H9 (cell line): Measurements from ENCODE around the gene LCNL1. TPM values are rescaled to one million over a fixed set of nuclear protein-coding genes. Genes with fewer than 3 reads are reported as not detected.

Experiments
- DNase-seq: peaks from one replicate; pipeline ENCODE4 v3.0.0-alpha.2; 2017
- H2AFZ ChIP-seq: one replicate; pipeline ENCODE4 v1.6.1; 2013; ENCODE audit warnings: mild to moderate bottlenecking, low read length, control low read depth, moderate library complexity
- H2AK5ac ChIP-seq: 2 replicates; pipeline ENCODE4 v1.6.1; 2013; ENCODE audit warnings: low read length, control low read depth, mixed read lengths; ENCODE audit not compliant: insufficient read length
- H2BK120ac ChIP-seq: one replicate; pipeline ENCODE4 v1.6.1; 2013; ENCODE audit warnings: low read depth, mild to moderate bottlenecking, low read length, control low read depth, inconsistent platforms; ENCODE audit not compliant: poor library complexity, severe bottlenecking
- H2BK12ac ChIP-seq: 2 replicates; pipeline ENCODE4 v1.6.1; 2013; ENCODE audit warnings: low read length, control low read depth, mixed read lengths, low read depth; ENCODE audit not compliant: insufficient read length
- H2BK15ac ChIP-seq: 2 replicates; pipeline ENCODE4 v1.6.1; 2013; ENCODE audit warnings: low read depth, low read length, control low read depth
- H2BK20ac ChIP-seq: one replicate; pipeline ENCODE4 v1.6.1; 2013; ENCODE audit warnings: low read depth, mild to moderate bottlenecking, low read length, control low read depth, inconsistent platforms; ENCODE audit not compliant: poor library complexity, severe bottlenecking
- H2BK5ac ChIP-seq: 2 replicates; pipeline ENCODE4 v1.6.1; 2013; ENCODE audit warnings: low read length, control low read depth, mixed read lengths; ENCODE audit not compliant: insufficient read length
- H3K14ac ChIP-seq: 2 replicates; pipeline ENCODE4 v1.6.1; 2013; ENCODE audit warnings: low read length, control low read depth; ENCODE audit not compliant: insufficient read depth
- H3K18ac ChIP-seq: 2 replicates; pipeline ENCODE4 v1.6.1; 2013; ENCODE audit warnings: low read depth, mild to moderate bottlenecking, mixed read lengths, low read length, control low read depth; ENCODE audit not compliant: insufficient read length
- H3K23ac ChIP-seq: 2 replicates; pipeline ENCODE4 v1.6.1; 2013; ENCODE audit warnings: low read length, control low read depth, mixed read lengths, low read depth; ENCODE audit not compliant: insufficient read length
- H3K23me2 ChIP-seq: 2 replicates; pipeline ENCODE4 v1.6.1; 2013; ENCODE audit warnings: low read depth, mild to moderate bottlenecking, mixed read lengths, low read length, control low read depth; ENCODE audit not compliant: insufficient read length, poor library complexity, severe bottlenecking
- H3K27ac ChIP-seq: 2 replicates; pipeline ENCODE4 v1.5.1; 2013; ENCODE audit warnings: low read length, control low read depth, mixed read lengths, low read depth; ENCODE audit not compliant: insufficient read length
- H3K27me3 ChIP-seq: 2 replicates; pipeline ENCODE4 v1.6.1; 2013; ENCODE audit warnings: low read length, control low read depth, inconsistent platforms; ENCODE audit not compliant: insufficient read depth
- H3K4ac ChIP-seq: 2 replicates; pipeline ENCODE4 v1.6.1; 2013; ENCODE audit warnings: low read depth, mild to moderate bottlenecking, control low read depth, inconsistent platforms, low read length, moderate library complexity
- H3K4me1 ChIP-seq: 2 replicates; pipeline ENCODE4 v1.6.1; 2013; ENCODE audit warnings: low read length, control low read depth, inconsistent platforms; ENCODE audit not compliant: insufficient read depth
- H3K4me2 ChIP-seq: 2 replicates; pipeline ENCODE4 v1.6.1; 2013; ENCODE audit warnings: low read length, control low read depth, mixed read lengths; ENCODE audit not compliant: insufficient read length, insufficient read depth
- H3K56ac ChIP-seq: 2 replicates; pipeline ENCODE4 v1.6.1; 2013; ENCODE audit warnings: low read depth, mild to moderate bottlenecking, mixed read lengths, low read length, control low read depth; ENCODE audit not compliant: insufficient read length
- H3K79me1 ChIP-seq: 2 replicates; pipeline ENCODE4 v1.6.1; 2013; ENCODE audit warnings: low read depth, mild to moderate bottlenecking, moderate library complexity, low read length, control low read depth, inconsistent platforms; ENCODE audit not compliant: insufficient read depth, poor library complexity, severe bottlenecking
- H3K79me2 ChIP-seq: 2 replicates; pipeline ENCODE4 v1.6.1; 2013; ENCODE audit warnings: low read length, control low read depth, inconsistent platforms; ENCODE audit not compliant: insufficient read depth
- H3K9ac ChIP-seq: 2 replicates; pipeline ENCODE4 v1.6.1; 2013; ENCODE audit warnings: low read length, control low read depth, mixed read lengths; ENCODE audit not compliant: insufficient read length; ENCODE audit errors: extremely low read depth
- H3K9me3 ChIP-seq: one replicate; pipeline ENCODE4 v1.6.1; 2013; ENCODE audit warnings: low read depth, low read length, inconsistent platforms; ENCODE audit not compliant: control insufficient read depth
- H3T11ph ChIP-seq: one replicate; pipeline ENCODE4 v1.6.1; 2013; ENCODE audit warnings: mild to moderate bottlenecking, low read length, control low read depth, inconsistent platforms
- H4K20me1 ChIP-seq: one replicate; pipeline ENCODE4 v1.6.1; 2013; ENCODE audit not compliant: control insufficient read depth, insufficient read length, insufficient read depth
- H4K5ac ChIP-seq: 2 replicates; pipeline ENCODE4 v1.6.1; 2013; ENCODE audit warnings: low read depth, mild to moderate bottlenecking, mixed read lengths, low read length, control low read depth; ENCODE audit not compliant: insufficient read length
- H4K8ac ChIP-seq: replicated peaks from 2 replicates; pipeline ENCODE4 v1.6.1; 2013; ENCODE audit warnings: low read length, control low read depth, mixed read lengths, low read depth; ENCODE audit not compliant: insufficient read length
- H4K91ac ChIP-seq: 2 replicates; pipeline ENCODE4 v1.6.1; 2013; ENCODE audit warnings: low read depth, mild to moderate bottlenecking, moderate library complexity, mixed read lengths, low read length, control low read depth; ENCODE audit not compliant: insufficient read length
- H3K27ac Mint-ChIP-seq, 3 experiments: 2 replicates in 2 of 3; 3 replicates in 1 of 3; pipeline ENCODE4 v1.8.0; 2020 to 2021; ENCODE audit warnings: mixed read lengths in 3 of 3, mild to moderate bottlenecking in 1 of 3, moderate library complexity in 1 of 3
- H3K27me3 Mint-ChIP-seq: 2 replicates; pipeline ENCODE4 v1.8.0; 2021; ENCODE audit warnings: low read depth, mild to moderate bottlenecking, moderate library complexity, mixed read lengths
- H3K36me3 Mint-ChIP-seq, 3 experiments: 2 replicates in 2 of 3; 3 replicates in 1 of 3; pipeline ENCODE4 v1.8.0; 2020 to 2021; ENCODE audit warnings: low read depth in 3 of 3, mixed read lengths in 3 of 3; ENCODE audit not compliant: insufficient read depth in 1 of 3
- H3K4me1 Mint-ChIP-seq, 2 experiments: 2 replicates each; pipeline ENCODE4 v1.8.0; 2020; ENCODE audit warnings: mixed read lengths in 2 of 2
- H3K4me3 Mint-ChIP-seq, 2 experiments: 2 replicates in 1 of 2; 3 replicates in 1 of 2; pipeline ENCODE4 v1.8.0; 2020 to 2021; ENCODE audit warnings: mild to moderate bottlenecking in 2 of 2, mixed read lengths in 2 of 2, moderate library complexity in 1 of 2
- H3K9me3 Mint-ChIP-seq, 2 experiments: 2 replicates in 1 of 2; 3 replicates in 1 of 2; pipeline ENCODE4 v1.8.0; 2020; ENCODE audit warnings: mild to moderate bottlenecking in 2 of 2, mixed read lengths in 2 of 2, moderate library complexity in 1 of 2
- CTCF ChIP-seq: fragments of 200-600 bp; sonication (generic); conservative IDR thresholded peaks from 3 replicates; pipeline ENCODE4 v1.8.0; 2021; ENCODE audit warnings: antibody characterized with exemption, mild to moderate bottlenecking
- WGBS: extraction: QIAGEN DNeasy Blood & Tissue Kit; methylation state at CpG from one replicate; pipeline ENCODE4 v1.1.7; 2013; ENCODE audit warnings: missing lambda C conversion rate, low lambda C conversion rate, mixed read lengths; ENCODE audit not compliant: insufficient read length; ENCODE audit errors: extremely low coverage; 5-methylcytosine and 5-hydroxymethylcytosine counted together
- total RNA-seq: library from RNA; stranded (reverse); gene quantifications from 2 replicates; pipeline ENCODE4 v1.2.1, GENCODE V29; 2021

LCNL1 gene
- total RNA-seq, 1 experiment from 2014 or later = 0.20 TPM

GRCh38 chr9:137007108-137007815, 24.5 kb downstream of the LCNL1 start:
- H3K4ac ChIP-seq = no peak overlapping the region
- H3K4me1 ChIP-seq = no peaks in the 10 kb centered on the region
- H2BK20ac ChIP-seq = no peak overlapping the region
- WGBS = no CpG with 5 or more reads among the region's 30 CpGs
- no peak overlapping the region for H2BK12ac ChIP-seq
- no peak overlapping the region for H3K4me2 ChIP-seq
- H3K56ac ChIP-seq = no peak overlapping the region
- H3K18ac ChIP-seq = no peak overlapping the region
- Mint-ChIP-seq H3K9me3 (peaks cover 16 to 19% of the 10 kb centered on the region in 2 experiments), H3K4me1 (no peaks in the 10 kb centered on the region), H3K27me3 (peaks cover 8% of the 10 kb centered on the region), H3K27ac (no peak overlapping the region), H3K4me3 (no peak overlapping the region), H3K36me3 (peaks cover 5 to 6% (median 5%) of the 10 kb centered on the region in 3 experiments; a peak in 5 of 7 replicates)
- no peak overlapping the region for H4K5ac ChIP-seq
- H3K23me2 ChIP-seq = no peaks in the 10 kb centered on the region
- no peak overlapping the region for H2AK5ac ChIP-seq
- no peak overlapping the region for H3K14ac ChIP-seq
- no peak overlapping the region for H4K91ac ChIP-seq
- no peaks in the 10 kb centered on the region for H3K79me2 ChIP-seq
- H2AFZ ChIP-seq = no peak overlapping the region
- no peaks in the 10 kb centered on the region for H3K27me3 ChIP-seq
- H3K27ac ChIP-seq = no peak overlapping the region
- DNase-seq = no peak
- H2BK15ac ChIP-seq = no peak overlapping the region
- no peak overlapping the region for H2BK120ac ChIP-seq
- no peak overlapping the region for H3T11ph ChIP-seq
- no peaks in the 10 kb centered on the region for H3K79me1 ChIP-seq
- H3K23ac ChIP-seq = no peak overlapping the region
- no peaks in the 10 kb centered on the region for H3K9me3 ChIP-seq
- no peak overlapping the region for H2BK5ac ChIP-seq
- TF ChIP-seq CTCF = no peak
- H4K8ac ChIP-seq = no peak overlapping the region
- H3K9ac ChIP-seq = no peak overlapping the region
- peaks cover 2% of the 10 kb centered on the region for H4K20me1 ChIP-seq
